Sigmoid colon (tissue), 4 donors: ENCODE results near the gene KLHL22.

Experiments
- EP300 ChIP-seq, 4 donors: sonication (generic); formaldehyde crosslinking; IDR thresholded peaks; one replicate each; pipeline ENCODE4 v1.6.1; 2017; ENCODE audit warnings: antibody characterized with exemption in 4 of 4
- POLR2A ChIP-seq, 2 donors: fragments of 450-650 bp; IDR thresholded peaks; one replicate each; pipeline ENCODE4 v1.6.1; 2016; ENCODE audit warnings: antibody characterized with exemption in 2 of 2, mild to moderate bottlenecking in 2 of 2, moderate library complexity in 2 of 2
- POLR2AphosphoS5 ChIP-seq, 4 donors: sonication (generic); formaldehyde crosslinking; IDR thresholded peaks; one replicate each; pipeline ENCODE4 v1.6.1; 2017; ENCODE audit warnings: antibody characterized with exemption in 4 of 4
- TF ChIP-seq, protein P1 (sequence below), 4 experiments: fragments of 450-650 bp in 3 of 4; fragments of 200-600 bp in 1 of 4; IDR thresholded peaks; one replicate each; pipeline ENCODE4 v1.5.1; 2016 to 2019; ENCODE audit warnings: antibody characterized with exemption in 4 of 4, mild to moderate bottlenecking in 3 of 4, moderate library complexity in 2 of 4

DNA sequence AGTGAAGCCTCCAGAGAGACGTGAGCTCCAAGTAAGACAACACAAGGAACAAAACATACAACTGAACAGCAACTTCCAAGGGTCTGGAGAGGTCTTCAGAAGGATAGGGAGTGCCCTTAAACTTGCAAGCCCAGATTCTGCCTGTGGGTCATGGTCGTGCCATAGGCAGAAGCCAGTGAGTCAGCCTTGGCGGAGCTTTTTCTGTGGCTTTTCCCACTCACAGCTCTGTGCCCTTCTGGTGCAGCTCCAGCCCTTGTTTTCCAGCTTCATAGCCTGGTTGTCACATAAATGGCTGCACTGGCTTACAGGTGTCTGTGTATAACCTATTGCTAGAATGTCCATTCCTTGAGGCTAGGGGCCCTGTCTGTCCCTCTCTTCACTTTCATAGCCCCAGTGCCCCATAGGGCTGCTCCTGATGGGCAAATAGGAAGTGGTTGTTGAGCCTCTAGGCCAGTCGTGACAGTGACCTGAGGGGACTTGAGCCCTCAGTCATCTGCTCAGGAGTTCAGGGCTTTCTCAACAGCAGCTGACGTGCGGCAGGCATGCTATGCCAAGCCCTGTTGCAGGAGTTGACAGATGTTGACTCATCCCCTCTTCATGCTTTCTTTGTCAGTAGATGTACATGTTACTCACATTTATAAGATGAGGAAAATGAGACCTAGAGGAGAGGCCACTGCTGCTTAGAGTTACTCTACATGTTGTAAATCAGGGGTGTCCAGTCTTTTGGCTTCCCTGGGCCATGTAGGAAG, 19.2 kb upstream of the KLHL22 start:
- TF ChIP-seq, protein P1, sequence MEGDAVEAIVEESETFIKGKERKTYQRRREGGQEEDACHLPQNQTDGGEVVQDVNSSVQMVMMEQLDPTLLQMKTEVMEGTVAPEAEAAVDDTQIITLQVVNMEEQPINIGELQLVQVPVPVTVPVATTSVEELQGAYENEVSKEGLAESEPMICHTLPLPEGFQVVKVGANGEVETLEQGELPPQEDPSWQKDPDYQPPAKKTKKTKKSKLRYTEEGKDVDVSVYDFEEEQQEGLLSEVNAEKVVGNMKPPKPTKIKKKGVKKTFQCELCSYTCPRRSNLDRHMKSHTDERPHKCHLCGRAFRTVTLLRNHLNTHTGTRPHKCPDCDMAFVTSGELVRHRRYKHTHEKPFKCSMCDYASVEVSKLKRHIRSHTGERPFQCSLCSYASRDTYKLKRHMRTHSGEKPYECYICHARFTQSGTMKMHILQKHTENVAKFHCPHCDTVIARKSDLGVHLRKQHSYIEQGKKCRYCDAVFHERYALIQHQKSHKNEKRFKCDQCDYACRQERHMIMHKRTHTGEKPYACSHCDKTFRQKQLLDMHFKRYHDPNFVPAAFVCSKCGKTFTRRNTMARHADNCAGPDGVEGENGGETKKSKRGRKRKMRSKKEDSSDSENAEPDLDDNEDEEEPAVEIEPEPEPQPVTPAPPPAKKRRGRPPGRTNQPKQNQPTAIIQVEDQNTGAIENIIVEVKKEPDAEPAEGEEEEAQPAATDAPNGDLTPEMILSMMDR (IDR thresholded peaks at IDR 0.05) = no peak
- no peak for TF ChIP-seq POLR2AphosphoS5 (IDR thresholded peaks at IDR 0.05)
- no peak for TF ChIP-seq EP300 (IDR thresholded peaks at IDR 0.05)
- TF ChIP-seq POLR2A (IDR thresholded peaks at IDR 0.05) = no peak
